ENCODE data around the gene PRAMEF18. TPM values are rescaled to one million over a fixed set of nuclear protein-coding genes. Genes with fewer than 3 reads are reported as not detected.
"Not testable (repeated sequence)": the region's sequence is repeated elsewhere in the genome, so short reads cannot be mapped to it uniquely, and the experiment has no call there.

PRAMEF18 gene
- total RNA-seq, 1 donor from 2014 or later = not detected

DNA sequence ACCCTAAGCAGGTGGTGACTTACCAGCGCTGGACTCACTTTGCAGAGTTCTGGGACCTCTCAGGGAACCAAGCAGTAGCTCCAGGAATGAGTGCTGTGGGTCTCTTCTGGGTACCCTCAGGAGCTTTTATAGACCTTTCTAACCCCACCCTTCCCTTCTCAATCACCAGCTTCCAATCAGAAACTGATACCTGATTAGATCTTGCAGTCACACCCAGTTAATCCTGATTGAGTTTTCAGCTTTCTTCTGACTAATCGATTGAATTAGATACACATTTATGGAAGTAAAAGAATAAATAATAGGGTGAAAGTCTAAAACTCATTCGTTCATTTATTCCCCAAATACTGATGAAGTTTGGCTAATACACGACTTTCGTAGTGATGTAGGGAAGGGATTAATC is 24.6 kb downstream of the PRAMEF18 start, which contains the start of gene PRAMEF13:
TSS of gene PRAMEF13 (minus strand) at position 101 of the 400 bp plus-strand sequence. CDS start 1,820 bp downstream, outside the sequence.
- DNase-seq = not testable (repeated sequence)

Other genes with a start within 250 kb of the PRAMEF18 start
- not detected for gene PRAMEF27, start 169.6 kb downstream of the PRAMEF18 start, total RNA-seq
- gene HNRNPCL3, start 165.4 kb downstream of the PRAMEF18 start, total RNA-seq = not detected
- gene PRAMEF25, start 155.4 kb downstream of the PRAMEF18 start, total RNA-seq = not detected
- not detected for gene HNRNPCL2, start 109.3 kb downstream of the PRAMEF18 start, total RNA-seq
- not detected for gene PRAMEF26, start 70.1 kb downstream of the PRAMEF18 start, total RNA-seq
- not detected for gene HNRNPCL4, start 60.5 kb downstream of the PRAMEF18 start, total RNA-seq
- not detected for gene PRAMEF9, start 54.3 kb downstream of the PRAMEF18 start, total RNA-seq
- not detected for gene PRAMEF13, start 24.7 kb downstream of the PRAMEF18 start, total RNA-seq
- not detected for gene PRAMEF5, start 28.0 kb upstream of the PRAMEF18 start, total RNA-seq
- gene PRAMEF8, start 59.0 kb upstream of the PRAMEF18 start, total RNA-seq = not detected
- not detected for gene PRAMEF33, start 77.4 kb upstream of the PRAMEF18 start, total RNA-seq
- gene PRAMEF15, start 89.4 kb upstream of the PRAMEF18 start, total RNA-seq = not detected
- gene PRAMEF14, start 121.0 kb upstream of the PRAMEF18 start, total RNA-seq = not detected
- not detected for gene PRAMEF19, start 145.8 kb upstream of the PRAMEF18 start, total RNA-seq
- not detected for gene PRAMEF17, start 163.5 kb upstream of the PRAMEF18 start, total RNA-seq
- not detected for gene PRAMEF20, start 184.3 kb upstream of the PRAMEF18 start, total RNA-seq

Data from occipital lobe (tissue), 2 donors.